CD4-positive, alpha-beta T cell treated with Interleukin-6 at 100 ng/mL for 8 hours (primary cell): ENCODE measurements around the gene HGD.
"Not testable (repeated sequence)": the region's sequence is repeated elsewhere in the genome, so short reads cannot be mapped to it uniquely, and the experiment has no call there.

Experiments used
- DNase-seq: peaks from one replicate; pipeline ENCODE4 v3.0.0-alpha.2; 2020; ENCODE audit warnings: mixed read lengths, low spot score

Gene HGD

GRCh38 chr3:120680193-120680894 is 1.7 kb downstream of the HGD start:
- DNase-seq: no peak

- no peak for DNase-seq
These were observed 3.1 kb downstream of the HGD start for GRCh38 chr3:120678984-120679383.

GRCh38 chr3:120678331-120678947 is 3.6 kb downstream of the HGD start:
- DNase-seq: no peak

GRCh38 chr3:120677193-120677592 is 4.8 kb downstream of the HGD start:
- DNase-seq: not testable (repeated sequence)

- no peak for DNase-seq
These were observed 8.9 kb downstream of the HGD start for GRCh38 chr3:120673116-120673515.

- DNase-seq: no peak
These were observed 11.5 kb downstream of the HGD start for GRCh38 chr3:120670576-120670975.

- no peak for DNase-seq
These were observed 17.1 kb downstream of the HGD start for GRCh38 chr3:120664926-120665325.

- DNase-seq: no peak
These were observed 20.1 kb downstream of the HGD start for GRCh38 chr3:120661945-120662344.

GRCh38 chr3:120661106-120661905 is 20.7 kb downstream of the HGD start:
- DNase-seq: no peak

- no peak for DNase-seq
These were observed 22.2 kb downstream of the HGD start for GRCh38 chr3:120659834-120660233.

- no peak for DNase-seq
These were observed 22.8 kb downstream of the HGD start for GRCh38 chr3:120659285-120659684.

GRCh38 chr3:120652896-120653545 is 29.0 kb downstream of the HGD start:
- no peak for DNase-seq

GRCh38 chr3:120652281-120652680 is 29.8 kb downstream of the HGD start:
- no peak for DNase-seq

GRCh38 chr3:120650311-120650710 is 31.7 kb downstream of the HGD start:
- no peak for DNase-seq

- DNase-seq: no peak
These were observed 32.2 kb downstream of the HGD start for GRCh38 chr3:120649830-120650233.

GRCh38 chr3:120648290-120648689 is 33.7 kb downstream of the HGD start:
- no peak for DNase-seq

GRCh38 chr3:120646771-120647432 is 35.1 kb downstream of the HGD start:
- DNase-seq: no peak

- DNase-seq: no peak
These were observed 36.8 kb downstream of the HGD start for GRCh38 chr3:120645083-120645845.

- no peak for DNase-seq
These were observed 39.6 kb downstream of the HGD start for GRCh38 chr3:120642368-120642948.

- DNase-seq: no peak
These were observed 40.3 kb downstream of the HGD start for GRCh38 chr3:120641696-120642246.

- DNase-seq: no peak
These were observed 41.8 kb downstream of the HGD start for GRCh38 chr3:120640231-120640630.
